HepG2 (cell line): Measurements from ENCODE around the gene GSK3B. TPM values are rescaled to one million over a fixed set of nuclear protein-coding genes. Genes with fewer than 3 reads are reported as not detected.
A peak's percentile ranks its signal among the peaks of the same experiment; 100 is the strongest.

Source experiments
- ATAC-seq: fragments of 200-7000 bp; cut with Tn5 transposase; 3 replicates; pipeline ENCODE4 v1.9.1; 2020; ENCODE audit warnings: mild to moderate bottlenecking, moderate library complexity
- BruUV-seq: library from RNA; stranded (reverse); fragments of 400-500 nt; replicated peaks from 2 replicates; lab custom pipeline; 2021; lab: Mats Ljungman, UMichigan
- CTCF ChIA-PET: fragments of 300-600 bp; formaldehyde crosslinking; extraction: SDS; loops from one replicate; lab custom pipeline; 2021; ENCODE audit warnings: low total read pairs, inconsistent platforms, low intra/inter-chr PET ratio; lab: Yijun Ruan, JAX
- POLR2A ChIA-PET: fragments of 350-600 bp; sonication (Branson Sonifier 250); formaldehyde crosslinking; loops from one replicate; lab custom pipeline; 2020; ENCODE audit warnings: antibody characterized with exemption, inconsistent platforms; lab: Yijun Ruan, JAX
- DNase-seq: peaks from one replicate; pipeline ENCODE4 v3.0.0-alpha.2; 2015; ENCODE audit warnings: low spot score
- FAIRE-seq: peaks from 3 replicates; lab custom pipeline; 2011; peaks lifted over from hg19 to GRCh38; lab: Jason Lieb, UNC
- H2AFZ ChIP-seq: one replicate; pipeline ENCODE4 v1.6.1; 2011; ENCODE audit warnings: low read length, inconsistent platforms
- H3K27ac ChIP-seq: fragments of 300-600 bp; 3 replicates; pipeline ENCODE4 v1.8.0; 2011; ENCODE audit warnings: mixed run types, mild to moderate bottlenecking, mixed read lengths, low read length, inconsistent platforms; ENCODE audit not compliant: insufficient read depth; ENCODE audit errors: extremely low read length
- H3K27me3 ChIP-seq, 2 experiments: fragments of 200-600 bp in 1 of 2; 2 replicates in 1 of 2; 3 replicates in 1 of 2; pipeline versions ENCODE4 v1.6.0 to v1.8.0; 2011; ENCODE audit warnings: low read length in 2 of 2, mild to moderate bottlenecking in 2 of 2, moderate library complexity in 2 of 2, inconsistent platforms in 1 of 2; ENCODE audit not compliant: insufficient read depth in 2 of 2, control insufficient read depth in 1 of 2
- H3K36me3 ChIP-seq, 2 experiments: fragments of 200-600 bp in 1 of 2; replicated peaks in 1 of 2; 2 replicates in 1 of 2; 3 replicates in 1 of 2; pipeline versions ENCODE4 v1.5.1 to v1.8.0; 2011; ENCODE audit warnings: low read length in 2 of 2, inconsistent platforms in 1 of 2; ENCODE audit not compliant: insufficient read depth in 2 of 2, control insufficient read depth in 1 of 2
- H3K4me1 ChIP-seq: 2 replicates; pipeline ENCODE4 v1.5.1; 2012; ENCODE audit warnings: low read length, inconsistent platforms; ENCODE audit not compliant: insufficient read depth
- H3K4me2 ChIP-seq: 2 replicates; pipeline ENCODE4 v1.6.0; 2011; ENCODE audit warnings: low read depth, low read length, inconsistent platforms
- H3K4me3 ChIP-seq, 3 experiments: fragments of 200-600 bp in 1 of 3; sonication (generic), shearing (Covaris generic) in 1 of 3; replicated peaks in 1 of 3; 2 replicates each; pipeline ENCODE4 v1.5.1; 2011 to 2016; ENCODE audit warnings: low read length in 3 of 3, inconsistent platforms in 2 of 3, low read depth in 2 of 3, mild to moderate bottlenecking in 2 of 3, control low read depth in 1 of 3, mixed read lengths in 1 of 3; ENCODE audit not compliant: insufficient read depth in 1 of 3
- H3K79me2 ChIP-seq: one replicate; pipeline ENCODE4 v1.6.1; 2011; ENCODE audit warnings: low read length, inconsistent platforms; ENCODE audit not compliant: insufficient read depth
- H3K9ac ChIP-seq: 2 replicates; pipeline ENCODE4 v1.6.0; 2011; ENCODE audit warnings: mild to moderate bottlenecking, low read depth, low read length, inconsistent platforms; ENCODE audit not compliant: insufficient read depth
- H3K9me3 ChIP-seq: 2 replicates; pipeline ENCODE4 v1.5.1; 2012; ENCODE audit warnings: mild to moderate bottlenecking, low read length
- H4K20me1 ChIP-seq: 2 replicates; pipeline ENCODE4 v1.6.0; 2011; ENCODE audit warnings: inconsistent platforms, mild to moderate bottlenecking, low read length, moderate library complexity; ENCODE audit not compliant: insufficient read depth
- BORCS8-MEF2B ChIP-seq: sonication (generic); formaldehyde crosslinking; IDR thresholded peaks from 2 replicates; pipeline ENCODE4 v1.8.0; 2022; ENCODE audit warnings: mild to moderate bottlenecking, missing genetic modification reagents
- CEBPB ChIP-seq: IDR thresholded peaks from 2 replicates; pipeline ENCODE4 v1.6.1; 2011; ENCODE audit warnings: low read depth, low read length, improper control_type of control experiment, borderline replicate concordance
- FOXA3 ChIP-seq: IDR thresholded peaks from 2 replicates; pipeline ENCODE4 v1.6.1; 2016; ENCODE audit warnings: missing genetic modification reagents, missing compliant biosample characterization
- HDAC1 ChIP-seq: sonication (generic); formaldehyde crosslinking; IDR thresholded peaks from 2 replicates; pipeline ENCODE4 v1.5.1; 2020; ENCODE audit warnings: mild to moderate bottlenecking, missing genetic modification reagents
- KDM5B ChIP-seq: sonication (generic); formaldehyde crosslinking; IDR thresholded peaks from 2 replicates; pipeline ENCODE4 v1.4.0; 2020; ENCODE audit warnings: missing genetic modification reagents, mild to moderate bottlenecking, borderline replicate concordance
- KLF11 ChIP-seq: IDR thresholded peaks from 2 replicates; pipeline ENCODE4 v1.6.1; 2016; ENCODE audit warnings: missing compliant biosample characterization
- KLF6 ChIP-seq: IDR thresholded peaks from 2 replicates; pipeline ENCODE4 v1.8.0; 2016; ENCODE audit warnings: missing biosample characterization, missing genetic modification reagents
- MAFK ChIP-seq, 2 experiments: IDR thresholded peaks in 1 of 2; conservative IDR thresholded peaks in 1 of 2; 2 replicates each; pipeline ENCODE4 v1.6.1; 2011; ENCODE audit warnings: improper control_type of control experiment in 2 of 2, low read length in 2 of 2
- NFRKB ChIP-seq: fragments of 450-650 bp; IDR thresholded peaks from 2 replicates; pipeline ENCODE4 v1.6.1; 2017
- RORA ChIP-seq: sonication (generic); formaldehyde crosslinking; IDR thresholded peaks from 2 replicates; pipeline ENCODE4 v1.5.0; 2020; ENCODE audit warnings: mild to moderate bottlenecking, missing genetic modification reagents, moderate library complexity
- SIX4 ChIP-seq: sonication (generic); formaldehyde crosslinking; IDR thresholded peaks from 2 replicates; pipeline ENCODE4 v1.4.0; 2020; ENCODE audit warnings: missing genetic modification reagents
- SNAI1 ChIP-seq: sonication (generic); formaldehyde crosslinking; IDR thresholded peaks from 2 replicates; pipeline ENCODE4 v1.5.0; 2020; ENCODE audit warnings: mild to moderate bottlenecking, missing genetic modification reagents, borderline replicate concordance
- TOE1 ChIP-seq: sonication (generic); formaldehyde crosslinking; IDR thresholded peaks from 2 replicates; pipeline ENCODE4 v1.4.0; 2020; ENCODE audit warnings: mild to moderate bottlenecking, missing genetic modification reagents
- TOPORS ChIP-seq: sonication (generic); formaldehyde crosslinking; IDR thresholded peaks from 2 replicates; pipeline ENCODE4 v1.8.0; 2023; ENCODE audit warnings: mild to moderate bottlenecking, missing genetic modification reagents
- ZBTB21 ChIP-seq: sonication (generic); formaldehyde crosslinking; IDR thresholded peaks from 2 replicates; pipeline ENCODE4 v1.4.0; 2020; ENCODE audit warnings: missing genetic modification reagents
- ZNF512B ChIP-seq: sonication (generic); formaldehyde crosslinking; IDR thresholded peaks from 2 replicates; pipeline ENCODE4 v1.5.1; 2020; ENCODE audit warnings: missing genetic modification reagents, mild to moderate bottlenecking, borderline replicate concordance
- ZNF513 ChIP-seq: sonication (generic); formaldehyde crosslinking; conservative IDR thresholded peaks from 2 replicates; pipeline ENCODE4 v1.5.0; 2020; ENCODE audit warnings: missing genetic modification reagents
- ZNF672 ChIP-seq: sonication (generic); formaldehyde crosslinking; IDR thresholded peaks from 2 replicates; pipeline ENCODE4 v1.8.1; 2022; ENCODE audit warnings: missing genetic modification reagents
- ZNF674 ChIP-seq: sonication (generic); formaldehyde crosslinking; IDR thresholded peaks from 2 replicates; pipeline ENCODE4 v1.5.0; 2020; ENCODE audit warnings: low read depth, mild to moderate bottlenecking, missing genetic modification reagents
- ZNF740 ChIP-seq: sonication (generic); formaldehyde crosslinking; IDR thresholded peaks from 2 replicates; pipeline ENCODE4 v1.4.0; 2020; ENCODE audit warnings: missing genetic modification reagents
- ZNF891 ChIP-seq: sonication (generic); formaldehyde crosslinking; IDR thresholded peaks from 2 replicates; pipeline ENCODE4 v1.5.0; 2020; ENCODE audit warnings: mild to moderate bottlenecking, missing genetic modification reagents
- WGBS: methylation state at CpG from one replicate; pipeline ENCODE4 v1.1.6; 2017; ENCODE audit warnings: low lambda C conversion rate; 5-methylcytosine and 5-hydroxymethylcytosine counted together
- in situ Hi-C: cut with HindIII; loops from 2 replicates; pipeline ENCODE4 v1.10.0; 2017; ENCODE audit warnings: low pct_unique_long_range_greater_than_20kb; ENCODE audit not compliant: extremely low pct_ligation_motif_present
- intact Hi-C: fragments of 100-400 bp; cut with micrococcal nuclease; formaldehyde crosslinking; loops from one replicate; pipeline ENCODE4 v1.10.0; 2022; ENCODE audit not compliant: unreplicated experiment
- polyA plus RNA-seq, 8 experiments: library from polyadenylated mRNA; depleted of rRNA in 3 of 8; stranded (reverse) in 7 of 8; unstranded in 1 of 8; fragments of >200 nt; fragmentation: Illumina TruSeq in 4 of 8; extraction: Trizol in 4 of 8; gene quantifications; 2 replicates each; pipeline versions ENCODE4 v1.2.1 to v1.2.3, GENCODE V29; 2011 to 2016; ENCODE audit warnings: low read depth in 4 of 8, missing spikeins in 1 of 8, mixed read lengths in 1 of 8; ENCODE audit not compliant: insufficient read depth in 1 of 8
- total RNA-seq, 5 experiments: library from RNA; depleted of rRNA; stranded (reverse); fragments of >200 nt; fragmentation: Illumina TruSeq; extraction: Trizol; gene quantifications; 2 replicates each; pipeline ENCODE4 v1.2.3, GENCODE V29; 2016; ENCODE audit warnings: low read depth in 1 of 5

Gene GSK3B
- total and polyA plus RNA-seq, 2 of the 13 experiments (the other 11 are each of a cell fraction or from before 2014, with no cell fraction given): 22.3 to 30.1 TPM

DNA sequence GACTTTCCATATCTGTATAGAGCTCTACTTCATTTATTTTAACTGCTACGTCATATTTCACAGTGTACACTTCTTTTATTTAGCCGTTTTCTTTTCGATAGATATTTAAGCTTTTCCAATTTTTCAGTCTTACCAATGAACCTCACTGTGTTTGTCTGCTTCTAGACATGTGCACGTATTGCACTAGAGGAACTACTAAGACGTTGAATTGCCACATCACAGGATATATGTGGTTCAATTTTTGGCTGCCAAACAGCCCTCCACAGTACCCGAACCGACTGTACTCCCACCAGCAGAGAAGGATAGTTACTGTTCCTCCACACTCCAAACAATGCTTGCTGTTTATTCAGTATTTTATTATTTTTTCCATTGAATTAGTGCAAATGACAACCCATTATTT lies 310.4 kb downstream of the GSK3B start (continued):
- TF ChIP-seq ZNF672 (no peak), KDM5B (CRISPR knock-in tag) (no peak)
- TF ChIP-seq, all 625 proteins: peak for 0

GRCh38 chr3:119783255-119783654 lies 311.0 kb downstream of the GSK3B start:
- FAIRE-seq: no peak
- Histone ChIP-seq H3K4me2 (peak overlapping the region; percentile 87), H3K9me3 (no peaks in the 10 kb centered on the region), H3K36me3 (no peaks in the 10 kb centered on the region), H3K4me3 (no peak overlapping the region; a peak in 1 of 6 replicates), H2AFZ (no peak overlapping the region), H3K4me1 (peaks cover 73% of the 10 kb centered on the region), H4K20me1 (no peaks in the 10 kb centered on the region), H3K27me3 (no peaks in the 10 kb centered on the region), H3K27ac (no peak overlapping the region), H3K9ac (no peak overlapping the region), H3K79me2 (no peaks in the 10 kb centered on the region)
- in situ Hi-C loops (no loop called here), intact Hi-C loops (loop anchor here (5.0 kb wide), 1 partner anchor 39 kb away; no protein-coding TSS in a partner anchor)
- ChIA-PET POLR2A (interaction anchor here (1.6 to 5.8 kb wide), 4 partner anchors 9 to 15 kb away, joined by 4 to 69 read pairs (median 9); no protein-coding TSS in a partner anchor), CTCF (no interaction called here)
- no peak for ATAC-seq
- DNase-seq: no peak
- 97% methylated on average over 2 of the region's 2 CpGs for WGBS
- BruUV-seq: no TSS peak
- TF ChIP-seq MAFK (conservative IDR thresholded peaks at IDR 0.05 in 1 of 2, IDR thresholded peaks at IDR 0.05 in 1 of 2; ENCODE audit: low read length in 2 of 2): peak; percentile 88 to 90
- TF ChIP-seq TOE1 (CRISPR knock-in tag): no peak
- peak; percentile 68; the same call in 1 of the 2 replicates for TF ChIP-seq CEBPB
- TF ChIP-seq ZNF891 (CRISPR knock-in tag): no peak
- no peak for TF ChIP-seq FOXA3
- TF ChIP-seq ZNF674 (CRISPR knock-in tag): no peak
- no peak for TF ChIP-seq RORA
- TF ChIP-seq SNAI1: no peak
- TF ChIP-seq ZBTB21 (CRISPR knock-in tag): no peak
- no peak for TF ChIP-seq TOPORS (CRISPR knock-in tag)
- no peak for TF ChIP-seq BORCS8-MEF2B (CRISPR knock-in tag)
- TF ChIP-seq NFRKB: no peak
- TF ChIP-seq ZNF740: no peak
- TF ChIP-seq ZNF513 (CRISPR knock-in tag): no peak
- TF ChIP-seq SIX4 (CRISPR knock-in tag): no peak
- TF ChIP-seq ZNF512B: no peak
- TF ChIP-seq HDAC1 (CRISPR knock-in tag): no peak
- TF ChIP-seq KLF6 (CRISPR knock-in tag): no peak
- no peak for TF ChIP-seq KLF11 (CRISPR knock-in tag)
